ENCODE measurements around the gene PNMA8B.
"Not testable (repeated sequence)": the region's sequence is repeated elsewhere in the genome, so short reads cannot be mapped to it uniquely, and the experiment has no call there.

The PNMA8B gene

DNA sequence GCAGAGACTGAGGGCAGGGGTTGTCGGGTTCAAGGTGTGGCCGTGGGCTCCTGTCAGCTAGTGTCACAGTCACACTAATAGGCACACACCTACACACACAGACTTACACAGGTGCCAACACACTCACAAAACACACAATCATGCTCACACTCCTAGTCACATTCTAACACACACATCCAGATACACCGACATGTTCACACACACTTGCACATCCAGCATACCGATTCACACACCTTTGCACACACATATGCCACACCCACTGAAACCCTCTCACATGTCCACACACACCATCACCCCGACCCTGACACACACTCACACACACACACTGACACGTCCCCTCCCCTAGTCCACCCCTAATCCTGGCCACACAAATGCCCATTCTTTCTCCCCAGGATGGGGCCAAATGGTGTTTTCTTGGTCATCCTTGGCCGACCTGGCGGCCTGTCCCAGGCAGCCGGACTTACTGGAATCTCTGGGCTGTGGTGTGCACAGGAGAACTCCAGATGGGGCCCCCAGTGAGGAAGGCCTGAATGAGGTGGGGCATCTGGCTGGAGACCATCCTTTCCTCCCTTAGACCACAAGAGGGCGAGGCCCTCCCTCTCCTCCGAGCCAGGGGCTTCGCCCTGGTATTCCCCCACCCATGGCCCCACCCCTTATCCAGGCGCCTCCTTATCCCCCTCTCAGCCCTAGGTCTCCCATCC is 19.1 kb upstream of the PNMA8B start:
- no peak for DNase-seq (ENCODE audit: low spot score)

DNA sequence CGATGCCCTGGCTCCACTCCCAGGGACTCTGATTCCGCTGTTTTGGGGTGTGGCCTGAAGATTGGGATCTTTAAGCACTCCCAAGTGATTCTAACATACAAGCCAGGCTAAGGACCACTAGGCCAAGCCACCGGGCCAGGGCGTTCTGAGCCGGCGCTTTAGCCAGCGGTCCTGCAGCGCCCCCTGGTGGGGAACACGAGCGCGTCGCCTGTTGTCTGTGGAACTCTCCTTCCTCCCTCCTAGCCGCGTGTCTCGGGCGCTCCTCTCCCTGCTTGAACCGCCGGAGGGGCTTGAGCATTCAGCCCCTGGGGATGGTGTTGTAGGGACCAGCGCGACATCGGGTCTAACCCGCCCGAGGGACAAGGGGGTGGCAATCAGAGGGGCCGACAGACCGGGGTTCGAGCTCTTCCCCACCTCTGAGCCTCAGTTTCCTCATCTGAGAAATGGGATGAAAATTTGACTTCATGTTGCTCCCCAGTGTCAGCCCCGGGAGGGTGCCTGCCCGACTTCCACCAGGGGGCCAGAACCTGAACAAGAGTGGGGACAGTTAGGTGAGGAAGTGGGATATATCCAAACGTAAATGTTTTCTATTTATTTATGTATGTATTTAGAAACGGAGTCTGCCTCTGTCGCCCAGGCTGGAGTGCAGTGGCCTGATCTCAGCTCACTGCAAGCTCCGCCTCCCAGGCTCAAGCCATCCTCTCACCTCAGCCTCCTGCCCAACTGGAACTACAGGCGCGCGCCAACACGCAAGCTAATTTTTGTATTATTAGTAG is 18.0 kb upstream of the PNMA8B start:
- peak; percentile 65 for DNase-seq (ENCODE audit: low spot score)

DNA sequence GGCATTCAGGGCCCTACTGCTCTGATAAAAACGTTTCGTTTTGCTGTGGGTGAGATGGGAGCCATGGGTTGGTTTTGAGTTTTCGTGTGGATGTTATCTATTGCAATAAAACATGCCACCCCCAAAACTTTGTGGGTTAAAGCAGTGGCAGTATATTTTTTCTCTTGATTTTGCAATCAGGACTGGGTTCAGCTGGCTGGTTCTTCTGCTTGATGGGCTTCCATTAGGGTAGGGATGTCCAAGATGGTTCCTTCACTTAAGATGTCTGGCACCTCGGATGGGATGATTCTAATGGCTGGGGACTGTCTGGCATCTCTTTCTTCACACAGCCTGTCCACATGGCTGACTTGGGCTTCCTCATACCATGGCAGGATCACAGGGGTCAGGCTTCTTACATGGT is 15.6 kb upstream of the PNMA8B start:
- DNase-seq (ENCODE audit: low spot score), result no peak

DNA sequence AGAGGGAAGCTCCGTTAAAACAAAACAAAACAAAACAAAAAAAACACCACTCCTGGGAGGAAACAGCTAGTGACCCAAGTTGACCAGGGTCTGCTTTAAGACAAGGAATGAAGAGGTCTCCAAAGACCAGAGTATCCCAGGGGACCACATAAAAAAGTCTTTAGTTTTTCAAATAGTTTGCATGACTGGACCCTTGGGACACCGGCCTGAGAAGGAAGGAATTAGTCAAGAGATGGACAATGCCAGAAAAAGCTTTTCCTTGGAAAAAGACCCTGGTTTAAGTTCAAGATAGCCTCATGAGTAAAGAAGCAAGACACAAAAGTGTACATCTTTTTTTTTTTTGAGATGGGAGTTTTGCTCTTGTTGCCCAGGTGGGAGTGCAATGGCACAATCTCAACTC is 12.5 kb upstream of the PNMA8B start:
- no peak for DNase-seq (ENCODE audit: low spot score)

DNA sequence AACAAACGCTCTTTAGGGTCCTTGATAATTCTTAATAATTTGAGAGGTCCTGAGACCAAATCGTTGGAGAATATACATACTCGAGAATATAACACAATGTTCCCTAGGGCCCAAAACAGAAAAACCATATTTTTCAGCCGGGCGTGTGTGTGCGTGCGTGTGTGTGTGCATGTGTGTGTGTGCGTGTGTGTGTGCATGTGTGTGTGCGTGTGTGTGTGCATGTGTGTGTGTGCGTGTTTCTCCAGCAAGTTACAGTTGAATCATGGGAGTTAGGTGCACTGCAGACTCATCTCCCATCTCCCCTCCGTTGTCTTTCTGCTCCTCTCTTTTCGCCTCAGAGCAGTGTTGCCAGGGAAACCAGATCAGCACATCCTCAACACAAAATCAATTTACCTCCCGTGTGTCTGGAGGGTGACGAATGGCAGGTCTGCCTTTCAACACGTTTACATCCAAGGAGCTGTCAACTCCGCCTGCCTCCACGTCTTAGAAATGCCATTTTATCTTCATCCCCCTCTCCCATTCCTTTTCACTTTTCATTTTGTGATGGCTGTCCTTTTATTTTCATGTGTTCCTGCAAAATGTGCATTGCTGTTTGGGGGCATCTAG is 8.3 kb upstream of the PNMA8B start:
- no peak for DNase-seq (ENCODE audit: low spot score)

DNA sequence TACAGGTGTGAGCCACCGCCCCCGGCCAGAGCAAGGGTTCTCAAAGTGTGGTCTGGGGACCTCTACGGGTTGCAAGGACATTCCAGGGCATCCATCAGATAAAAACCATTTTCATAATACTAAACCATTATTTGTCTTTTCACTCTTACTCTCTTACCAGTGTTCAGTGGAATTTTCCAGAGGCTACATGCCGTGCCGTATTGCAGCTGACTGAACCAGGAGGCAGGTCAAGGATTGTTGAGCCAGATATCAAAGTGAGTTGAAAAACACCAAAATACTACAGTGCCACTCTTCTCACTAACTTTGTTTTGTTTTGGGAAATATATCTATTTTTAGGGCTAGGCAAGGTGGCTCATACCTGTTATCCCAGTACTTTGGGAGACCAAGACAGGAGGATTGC is 7.2 kb upstream of the PNMA8B start:
- no peak for DNase-seq (ENCODE audit: low spot score)

DNA sequence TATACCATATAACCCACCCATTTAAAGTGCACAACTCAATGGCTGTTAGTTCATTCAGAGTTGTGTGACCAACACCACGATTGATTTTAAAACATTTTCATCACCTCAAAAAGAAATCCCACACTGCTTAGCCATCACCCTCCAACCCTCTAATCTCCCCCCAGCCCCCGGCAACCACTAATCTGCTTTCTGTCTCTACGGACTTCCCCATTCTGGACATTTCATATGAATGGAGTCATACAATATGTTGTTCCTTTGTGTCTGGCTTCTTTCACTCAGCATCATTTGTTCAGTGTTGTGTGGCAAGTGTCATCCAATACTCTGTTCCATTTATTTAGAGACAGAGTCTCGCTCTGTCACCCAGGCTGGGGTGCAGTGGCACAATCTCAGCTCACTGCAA is 4.0 kb upstream of the PNMA8B start:
- DNase-seq (ENCODE audit: low spot score), result no peak

DNA sequence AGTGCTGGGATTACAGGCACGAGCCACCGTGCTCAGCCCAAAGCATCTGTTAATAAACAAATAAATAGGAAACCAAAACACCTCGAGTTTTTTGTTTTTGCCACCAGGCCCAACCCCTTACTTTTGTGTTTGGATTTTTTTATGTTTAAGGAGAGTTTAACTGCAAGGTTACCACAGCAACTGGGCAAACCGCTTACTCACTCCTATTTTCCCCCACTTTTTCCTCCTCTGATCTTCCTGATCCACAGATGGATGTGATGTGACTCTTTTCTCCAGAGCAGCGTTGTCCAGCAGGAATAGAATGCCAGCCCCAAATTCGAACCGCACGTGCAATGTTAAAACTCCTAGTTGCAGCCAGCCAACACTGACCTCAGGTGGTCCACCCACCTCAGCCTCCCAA is 2.1 kb upstream of the PNMA8B start:
- DNase-seq (ENCODE audit: low spot score), result no peak

DNA sequence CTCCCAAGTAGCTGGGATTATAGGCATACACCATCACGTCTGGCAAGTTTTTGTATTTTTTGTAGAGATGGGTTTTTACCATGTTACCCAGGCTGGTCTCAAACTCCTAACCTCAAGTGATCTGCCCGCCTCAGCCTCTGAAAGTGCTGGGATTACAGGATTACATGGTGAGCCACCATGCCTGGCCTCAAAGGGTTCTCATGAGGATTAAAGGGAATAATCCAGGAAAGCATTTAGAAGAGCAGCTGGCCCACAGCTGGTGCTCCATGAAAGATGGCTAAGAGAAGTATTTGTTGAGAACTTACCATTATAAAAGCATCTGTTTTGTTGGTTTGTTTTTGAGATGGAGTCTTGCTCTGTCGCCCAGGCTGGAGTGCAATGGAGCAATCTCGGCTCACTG is 1.2 kb upstream of the PNMA8B start:
- DNase-seq (ENCODE audit: low spot score), result not testable (repeated sequence)

DNA sequence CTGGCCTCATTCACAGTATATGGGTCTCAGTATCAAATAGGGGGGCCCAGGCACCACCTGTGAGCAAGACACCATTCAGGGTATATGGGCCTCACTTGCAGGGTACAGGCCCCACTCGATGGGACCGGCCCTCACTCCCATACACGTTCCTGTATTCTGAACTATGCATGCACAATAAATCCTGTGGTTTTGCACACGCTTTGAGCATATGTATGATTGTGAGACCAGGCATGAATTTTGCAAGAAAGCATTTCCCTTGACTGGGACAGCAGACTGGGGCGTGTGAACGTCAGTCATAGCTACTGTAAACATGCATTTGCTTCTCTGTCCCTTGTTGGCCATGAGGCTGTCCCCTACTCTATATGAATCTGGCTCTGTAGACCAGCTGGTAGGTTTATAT is 637 bp upstream of the PNMA8B start:
- DNase-seq (ENCODE audit: low spot score), result no peak

DNA sequence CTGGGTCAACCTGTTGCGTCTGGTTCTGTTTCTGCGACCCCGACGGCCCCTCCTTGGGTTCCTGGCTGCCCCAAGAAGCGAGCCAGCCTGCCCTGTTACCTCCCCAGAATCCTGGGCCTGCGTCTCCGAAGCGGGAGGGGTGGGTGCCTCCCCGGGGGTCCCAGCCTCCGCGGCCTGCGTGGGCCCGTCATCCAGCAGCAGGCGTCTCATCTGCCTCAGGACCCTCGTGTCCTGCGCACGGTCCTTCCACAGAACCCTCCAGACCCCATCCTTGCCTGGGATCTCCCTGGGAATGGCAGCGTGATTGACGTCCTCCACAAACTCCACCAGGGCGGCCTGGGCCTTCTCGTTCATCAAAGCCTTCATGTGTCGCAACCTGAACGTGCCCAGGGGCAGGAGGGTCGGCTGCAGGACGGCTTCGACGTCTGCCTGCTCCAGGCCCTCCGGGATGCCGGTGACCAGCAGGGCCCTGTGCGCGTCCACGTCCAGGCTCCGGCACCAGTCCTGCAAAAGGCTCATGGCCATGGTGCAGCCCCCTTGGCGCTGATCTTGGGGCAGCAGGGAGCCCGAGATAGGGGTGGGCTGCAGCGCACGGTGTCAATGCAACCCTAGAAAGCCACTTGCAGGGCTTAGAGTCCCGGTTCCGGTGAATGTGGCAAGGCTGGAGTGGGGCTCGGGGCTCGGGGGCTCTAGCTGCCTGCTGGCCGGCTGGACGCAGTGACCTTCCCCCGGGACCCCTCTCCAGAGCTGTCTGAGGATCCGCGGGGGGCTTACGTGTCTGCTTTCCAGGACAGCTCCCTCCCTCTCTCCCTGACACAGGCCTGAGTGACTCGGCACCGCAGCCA is 504 bp downstream of the PNMA8B start:
- DNase-seq (ENCODE audit: low spot score), result no peak

DNA sequence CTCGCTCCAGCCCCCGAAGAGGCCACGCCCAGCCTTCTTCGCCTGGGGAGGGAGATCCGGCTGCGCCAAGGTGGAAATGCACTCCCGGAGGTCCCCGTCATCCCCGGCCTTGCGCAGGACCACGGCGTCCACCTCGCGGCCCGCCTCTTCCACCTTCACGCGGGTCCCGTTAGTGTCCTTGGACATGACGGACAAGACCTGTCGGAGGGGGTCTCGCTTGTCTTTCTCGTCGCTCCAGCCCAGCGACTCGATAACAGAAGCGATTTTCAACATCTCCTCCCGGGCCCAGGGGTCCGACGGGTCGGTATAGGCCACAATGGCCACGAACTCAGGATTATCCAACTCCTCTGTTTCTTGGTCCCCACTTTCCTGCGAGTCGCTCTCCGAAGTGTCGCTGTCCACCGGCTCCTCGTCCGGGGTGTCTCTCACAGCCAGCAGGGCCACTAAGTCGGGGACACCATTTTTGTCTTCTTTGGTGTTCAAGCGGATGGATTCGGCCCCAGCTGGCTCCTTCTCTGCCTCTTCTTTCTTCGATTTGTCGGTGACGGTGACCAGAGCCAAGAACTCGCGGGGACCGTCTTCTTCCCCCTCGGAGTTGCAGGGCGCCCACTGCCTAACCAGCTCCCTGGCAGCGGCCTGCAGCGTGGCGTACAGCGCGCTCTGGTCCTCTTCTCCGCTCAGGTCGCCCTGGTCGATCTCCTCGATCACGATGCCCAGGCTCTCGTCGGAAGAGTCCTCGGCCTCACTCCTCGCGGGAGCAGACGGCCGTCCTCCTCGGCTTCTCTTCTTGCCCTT is 1.3 kb downstream of the PNMA8B start:
- DNase-seq (ENCODE audit: low spot score), result no peak

DNA sequence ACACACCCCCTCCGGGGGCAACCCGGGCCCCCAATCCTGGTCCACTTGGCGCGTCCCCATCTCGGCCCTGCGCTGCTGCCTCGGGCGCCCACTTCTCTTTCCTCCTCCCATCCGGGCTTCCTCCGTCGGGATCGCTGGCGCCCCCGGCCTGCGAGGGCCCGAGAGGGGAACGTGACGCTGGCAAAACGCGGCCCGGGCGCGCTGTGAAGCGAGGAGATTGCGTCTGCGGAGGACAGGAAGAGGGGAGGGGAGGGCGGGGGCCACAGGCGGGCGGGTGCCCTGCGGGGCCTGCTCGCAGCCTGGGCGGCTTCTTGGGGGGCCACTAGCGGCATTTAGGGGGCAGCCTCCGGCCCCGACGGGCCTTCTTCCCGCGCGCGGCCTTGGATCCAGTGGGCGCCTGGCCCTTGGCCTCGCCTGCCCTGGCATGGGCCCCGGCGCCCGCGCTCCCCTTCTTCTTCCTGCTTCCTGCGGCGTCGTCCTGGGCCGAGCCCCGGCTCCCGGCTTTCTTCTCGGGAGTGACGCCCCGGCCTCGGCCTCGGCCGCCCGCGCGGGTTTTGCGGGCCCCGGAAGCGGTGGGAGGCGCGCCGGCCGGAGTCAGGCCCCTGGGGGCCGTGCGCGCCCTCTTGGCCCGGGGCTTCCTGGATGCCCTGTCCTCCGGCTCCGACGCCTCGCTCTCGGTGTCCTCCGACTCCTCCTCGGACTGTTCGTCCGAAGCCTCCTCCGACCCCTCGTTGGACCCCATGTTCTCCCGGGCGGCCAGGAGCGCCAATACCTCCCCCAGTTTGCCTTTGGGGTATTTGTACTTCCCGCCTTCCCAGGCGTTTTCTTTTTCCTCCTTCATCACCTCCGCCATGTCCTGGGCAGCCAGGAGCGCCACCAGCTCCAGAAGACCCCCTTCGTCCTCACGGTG is 2.2 kb downstream of the PNMA8B start:
- no peak for DNase-seq (ENCODE audit: low spot score)

DNA sequence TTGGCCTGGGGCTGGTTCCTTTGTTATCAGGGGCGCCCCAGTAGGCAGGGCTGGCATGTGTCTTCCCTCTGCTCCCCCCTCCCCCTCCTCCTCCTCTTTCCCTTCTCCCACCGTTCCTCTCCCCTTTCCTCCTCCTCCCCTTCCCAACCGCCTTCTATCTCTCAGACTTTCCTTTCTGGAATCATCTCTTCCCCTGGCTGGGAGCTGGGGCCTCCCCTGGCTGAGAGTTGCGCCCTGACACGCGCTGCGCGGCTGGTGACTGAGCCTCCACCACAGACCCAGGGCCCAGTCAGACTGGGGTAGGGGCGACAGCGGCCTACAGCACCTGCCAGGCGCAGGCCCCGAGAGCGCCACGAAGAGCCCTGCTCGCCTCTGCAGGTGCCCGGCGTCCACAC is 2.8 kb downstream of the PNMA8B start:
- DNase-seq (ENCODE audit: low spot score), result no peak

DNA sequence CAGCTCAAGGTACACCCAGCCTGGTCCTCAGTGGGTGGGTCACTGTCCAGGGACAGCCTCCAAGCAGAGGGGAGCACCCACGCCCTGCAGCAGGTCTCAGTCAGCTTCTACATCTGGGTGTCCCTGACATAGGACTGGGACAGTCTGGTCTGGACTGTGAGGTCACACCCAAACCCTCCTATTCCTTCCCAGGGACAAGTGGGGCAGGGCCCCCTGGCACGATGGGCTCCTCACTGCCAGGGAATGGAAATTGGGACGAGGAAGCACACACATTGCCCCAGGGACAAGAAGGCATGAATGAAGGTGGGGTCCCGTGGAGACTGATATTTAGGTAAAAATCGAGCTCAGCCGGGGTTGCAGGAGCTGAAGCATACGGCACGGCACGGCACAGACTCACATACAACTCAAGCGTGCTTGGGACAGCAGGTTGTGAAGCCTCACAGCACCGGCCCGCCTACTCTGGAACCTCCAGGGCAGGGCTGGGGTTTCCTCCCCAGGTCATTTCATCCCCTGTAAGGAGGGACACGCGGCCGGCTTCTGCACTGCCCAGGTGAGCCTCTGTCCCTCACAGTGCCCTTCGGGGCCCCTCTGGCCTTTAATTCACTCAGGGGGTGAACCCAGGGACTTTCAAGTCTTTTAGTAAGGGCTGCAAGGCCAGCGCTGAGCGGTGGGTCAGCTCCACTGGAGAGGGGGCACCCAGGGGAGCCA is 3.5 kb downstream of the PNMA8B start:
- no peak for DNase-seq (ENCODE audit: low spot score)

DNA sequence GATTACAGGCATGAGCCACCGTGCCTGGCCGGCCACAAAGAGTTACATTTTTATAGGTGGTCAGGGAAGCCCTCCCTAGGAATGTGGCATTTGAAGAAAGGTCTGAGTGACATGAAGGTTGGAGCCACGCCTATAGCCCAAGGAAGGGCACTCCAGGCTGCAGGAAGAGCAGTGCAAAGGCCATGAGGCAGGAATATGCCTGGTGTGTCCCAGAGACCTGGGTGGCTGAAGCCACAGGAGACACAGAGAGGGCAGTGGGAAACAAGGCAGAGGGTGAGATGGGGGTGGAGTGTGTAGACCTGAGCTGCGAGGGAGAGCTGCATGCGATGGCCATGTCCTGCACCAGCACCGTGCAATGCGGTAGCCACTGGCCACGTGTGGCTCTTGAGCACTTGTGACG is 4.9 kb downstream of the PNMA8B start:
- DNase-seq (ENCODE audit: low spot score), result no peak

DNA sequence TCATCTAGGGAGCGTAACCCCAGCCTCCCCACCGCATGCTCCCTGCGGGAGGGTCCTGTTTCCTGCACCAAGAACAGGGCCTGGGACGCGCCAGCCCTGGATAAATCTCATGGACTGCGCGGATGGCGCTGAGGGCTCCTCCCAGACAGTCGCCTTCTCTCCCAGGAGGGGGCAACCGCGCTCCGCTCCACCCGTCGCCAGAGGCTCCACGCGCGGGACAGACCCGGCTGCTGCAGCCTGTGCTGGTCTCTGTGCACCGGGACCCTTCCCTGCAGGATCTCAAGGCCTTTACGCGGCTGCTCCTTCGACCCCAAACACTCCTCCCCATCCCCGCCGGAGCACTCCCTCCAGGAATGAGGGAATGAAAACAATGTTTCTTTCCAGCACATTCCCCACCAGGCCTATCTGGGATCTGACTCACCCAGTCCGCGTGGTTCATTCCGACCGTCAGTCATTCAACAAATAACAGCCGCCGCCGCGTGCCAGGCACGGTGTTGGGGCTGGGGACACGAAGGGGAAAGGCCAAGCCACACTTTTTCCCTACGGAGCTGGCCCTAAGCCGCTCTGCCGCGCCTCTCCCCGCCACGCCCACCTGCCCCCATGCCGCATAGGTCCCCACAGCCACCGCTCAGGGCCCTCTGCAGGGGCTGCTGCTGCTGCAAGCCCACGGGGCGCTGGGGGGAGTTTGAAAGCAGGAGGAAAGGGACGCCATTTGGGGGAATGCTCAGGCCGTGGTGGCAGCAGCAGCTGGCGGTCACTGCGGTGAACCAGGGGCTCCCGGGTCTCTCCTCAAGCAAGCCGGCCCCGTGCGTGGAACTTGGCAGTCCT is 6.0 kb downstream of the PNMA8B start:
- no peak for DNase-seq (ENCODE audit: low spot score)

DNA sequence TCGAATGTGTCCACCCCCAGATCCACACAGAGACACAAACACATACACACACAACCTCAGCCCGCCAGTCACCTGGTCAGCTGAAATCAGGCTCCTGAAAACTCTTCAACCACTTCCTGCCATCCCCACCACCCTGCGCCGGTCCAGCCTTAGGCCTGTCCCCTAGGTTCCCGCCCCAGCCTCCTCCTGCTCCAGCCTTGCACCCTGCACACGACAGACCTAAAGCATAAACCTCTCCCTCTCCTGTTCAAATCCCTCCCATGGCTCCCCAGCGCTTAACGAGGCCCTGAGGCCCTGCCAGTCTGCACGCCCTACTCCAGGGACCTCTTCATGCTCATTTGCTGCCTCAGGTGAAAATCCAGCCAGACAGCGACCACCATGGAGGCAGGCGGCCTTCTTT is 7.1 kb downstream of the PNMA8B start:
- DNase-seq (ENCODE audit: low spot score), result no peak

DNA sequence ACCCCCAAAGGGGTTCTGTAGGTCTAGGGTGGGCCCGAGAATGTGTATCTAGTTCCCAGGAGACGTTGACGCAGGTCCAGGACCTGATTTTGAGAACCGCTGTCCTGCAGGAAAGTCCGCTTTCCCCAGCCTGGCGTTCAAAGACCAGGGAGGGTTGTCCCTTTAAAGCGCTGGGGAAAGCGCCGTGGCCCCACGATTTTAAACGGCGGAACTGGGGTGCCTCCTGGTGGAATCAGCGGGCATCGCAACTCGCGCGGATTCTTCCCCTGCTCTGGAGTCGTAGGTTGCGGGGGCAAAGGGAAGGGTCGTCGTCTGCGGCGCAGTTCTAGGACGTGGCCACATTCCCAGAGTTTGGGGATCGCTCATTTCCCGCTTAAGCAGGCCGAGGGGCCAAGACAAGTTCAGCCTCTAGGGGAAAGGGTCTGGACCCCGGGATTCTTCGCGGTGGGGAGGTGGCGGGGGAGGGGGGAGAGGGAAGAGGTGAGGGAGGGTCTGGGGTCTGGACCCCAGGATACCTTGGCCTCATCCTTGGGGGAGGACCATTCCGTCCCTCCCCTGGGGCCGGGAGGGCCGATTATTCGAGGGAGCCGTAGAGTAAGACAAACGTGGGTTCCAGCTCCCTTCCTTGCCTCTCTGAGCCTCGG is 7.7 kb downstream of the PNMA8B start:
- DNase-seq (ENCODE audit: low spot score), result peak; percentile 91

All from HuH-7.5 (cell line).